ENCODE results near the gene ANO5.

Gene ANO5

DNA sequence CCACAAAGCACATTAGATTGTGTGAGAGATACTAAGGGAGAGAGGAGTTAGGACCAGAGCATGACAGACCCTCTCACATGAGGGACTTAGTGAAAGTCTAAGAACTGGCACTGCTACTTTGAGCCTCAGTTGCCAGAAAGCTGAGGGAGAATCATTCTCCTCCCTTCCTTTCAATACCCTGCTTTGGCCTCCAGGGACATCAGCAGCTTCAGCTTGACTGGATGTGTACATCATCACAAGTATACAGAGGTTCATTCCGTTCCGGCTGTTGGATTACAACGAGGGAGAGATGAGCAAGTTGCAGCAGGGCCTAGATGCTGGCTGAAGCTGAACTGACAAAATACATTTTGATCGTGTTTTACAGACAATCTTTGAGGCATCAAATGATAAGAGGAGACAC lies 15.7 kb upstream of the ANO5 start:
- H3F3A ChIP-seq (ENCODE audit: control insufficient read depth, insufficient read depth) = no peaks in the 10 kb centered on the region
- no peaks in the 10 kb centered on the region for H4K20me1 ChIP-seq (ENCODE audit: control insufficient read depth, insufficient read depth, low read depth, low read length)
- no peak overlapping the region for H3K27ac ChIP-seq (ENCODE audit: low read depth, low read length)
- no peaks in the 10 kb centered on the region for H3K9me2 ChIP-seq (replicated peaks; ENCODE audit: control insufficient read depth, low read length)
- H3K4me2 ChIP-seq (ENCODE audit: low read length) = no peak overlapping the region
- no peaks in the 10 kb centered on the region for H3K9me3 ChIP-seq (ENCODE audit: control insufficient read depth, insufficient read depth, low read length)
- H3K27me3 ChIP-seq (ENCODE audit: control insufficient read depth, low read length) = no peaks in the 10 kb centered on the region
- no peaks in the 10 kb centered on the region for H3K36me3 ChIP-seq (ENCODE audit: control insufficient read depth, low read length)
- no peaks in the 10 kb centered on the region for H3K4me1 ChIP-seq (ENCODE audit: control insufficient read depth, low read length)
- no peak overlapping the region for H3K4me3 ChIP-seq (ENCODE audit: low read length)
- no peaks in the 10 kb centered on the region for H3K79me2 ChIP-seq (ENCODE audit: control insufficient read depth, low read length)
- TF ChIP-seq, protein P1, sequence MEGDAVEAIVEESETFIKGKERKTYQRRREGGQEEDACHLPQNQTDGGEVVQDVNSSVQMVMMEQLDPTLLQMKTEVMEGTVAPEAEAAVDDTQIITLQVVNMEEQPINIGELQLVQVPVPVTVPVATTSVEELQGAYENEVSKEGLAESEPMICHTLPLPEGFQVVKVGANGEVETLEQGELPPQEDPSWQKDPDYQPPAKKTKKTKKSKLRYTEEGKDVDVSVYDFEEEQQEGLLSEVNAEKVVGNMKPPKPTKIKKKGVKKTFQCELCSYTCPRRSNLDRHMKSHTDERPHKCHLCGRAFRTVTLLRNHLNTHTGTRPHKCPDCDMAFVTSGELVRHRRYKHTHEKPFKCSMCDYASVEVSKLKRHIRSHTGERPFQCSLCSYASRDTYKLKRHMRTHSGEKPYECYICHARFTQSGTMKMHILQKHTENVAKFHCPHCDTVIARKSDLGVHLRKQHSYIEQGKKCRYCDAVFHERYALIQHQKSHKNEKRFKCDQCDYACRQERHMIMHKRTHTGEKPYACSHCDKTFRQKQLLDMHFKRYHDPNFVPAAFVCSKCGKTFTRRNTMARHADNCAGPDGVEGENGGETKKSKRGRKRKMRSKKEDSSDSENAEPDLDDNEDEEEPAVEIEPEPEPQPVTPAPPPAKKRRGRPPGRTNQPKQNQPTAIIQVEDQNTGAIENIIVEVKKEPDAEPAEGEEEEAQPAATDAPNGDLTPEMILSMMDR (IDR thresholded peaks at IDR 0.05; ENCODE audit: low read depth, low read length, poor library complexity, severe bottlenecking) = no peak
- TF ChIP-seq EZH2phosphoT487 (IDR thresholded peaks at IDR 0.05; ENCODE audit: borderline replicate concordance, low read length) = no peak

DNA sequence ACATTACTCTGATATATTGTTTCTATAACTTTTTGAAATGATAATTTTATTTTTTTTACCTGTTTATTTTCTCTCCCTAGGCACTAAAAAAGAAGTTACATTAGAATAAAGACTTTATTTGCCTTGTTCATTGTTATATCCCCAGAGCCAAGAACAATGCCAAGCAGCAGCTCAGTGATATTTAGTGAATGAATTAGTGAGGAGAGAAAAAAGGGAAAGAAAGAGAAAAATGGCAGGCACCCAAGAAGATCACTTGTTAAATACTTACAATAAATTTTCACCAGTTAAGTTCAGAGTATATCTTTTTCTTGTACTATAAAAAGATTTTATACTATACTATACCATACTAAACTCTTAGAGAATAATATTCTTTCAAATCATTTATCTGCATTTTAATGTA lies 13.3 kb upstream of the ANO5 start:
- no peak overlapping the region for H3K4me2 ChIP-seq (ENCODE audit: low read length)
- H3K9me3 ChIP-seq (ENCODE audit: control insufficient read depth, insufficient read depth, low read length) = no peaks in the 10 kb centered on the region
- no peak overlapping the region for H3K27ac ChIP-seq (ENCODE audit: low read depth, low read length)
- H3K9me2 ChIP-seq (replicated peaks; ENCODE audit: control insufficient read depth, low read length) = no peaks in the 10 kb centered on the region
- no peaks in the 10 kb centered on the region for H4K20me1 ChIP-seq (ENCODE audit: control insufficient read depth, insufficient read depth, low read depth, low read length)
- H3K79me2 ChIP-seq (ENCODE audit: control insufficient read depth, low read length) = no peaks in the 10 kb centered on the region
- TF ChIP-seq, protein P1 (IDR thresholded peaks at IDR 0.05; ENCODE audit: low read depth, low read length, poor library complexity, severe bottlenecking) = no peak
- no peak for TF ChIP-seq EZH2phosphoT487 (IDR thresholded peaks at IDR 0.05; ENCODE audit: borderline replicate concordance, low read length)
- no peaks in the 10 kb centered on the region for H3K4me1 ChIP-seq (ENCODE audit: control insufficient read depth, low read length)
- H3K36me3 ChIP-seq (ENCODE audit: control insufficient read depth, low read length) = no peaks in the 10 kb centered on the region
- H3K4me3 ChIP-seq (ENCODE audit: low read length) = no peak overlapping the region
- H3F3A ChIP-seq (ENCODE audit: control insufficient read depth, insufficient read depth) = no peaks in the 10 kb centered on the region
- H3K27me3 ChIP-seq (ENCODE audit: control insufficient read depth, low read length) = no peaks in the 10 kb centered on the region

- Histone ChIP-seq H3K36me3 (ENCODE audit: control insufficient read depth, low read length) (no peaks in the 10 kb centered on the region), H3K27me3 (ENCODE audit: control insufficient read depth, low read length) (no peaks in the 10 kb centered on the region), H3K79me2 (ENCODE audit: control insufficient read depth, low read length) (no peaks in the 10 kb centered on the region), H3F3A (ENCODE audit: control insufficient read depth, insufficient read depth) (no peaks in the 10 kb centered on the region), H3K4me2 (ENCODE audit: low read length) (no peak overlapping the region), H3K4me3 (ENCODE audit: low read length) (no peak overlapping the region), H4K20me1 (ENCODE audit: control insufficient read depth, insufficient read depth, low read depth, low read length) (no peaks in the 10 kb centered on the region), H3K27ac (ENCODE audit: low read depth, low read length) (no peak overlapping the region), H3K9me2 (replicated peaks; ENCODE audit: control insufficient read depth, low read length) (no peaks in the 10 kb centered on the region), H3K9me3 (ENCODE audit: control insufficient read depth, insufficient read depth, low read length) (no peaks in the 10 kb centered on the region), H3K4me1 (ENCODE audit: control insufficient read depth, low read length) (no peaks in the 10 kb centered on the region)
- TF ChIP-seq EZH2phosphoT487 (IDR thresholded peaks at IDR 0.05; ENCODE audit: borderline replicate concordance, low read length) = no peak
These were observed 12.8 kb upstream of the ANO5 start for GRCh38 chr11:22180131-22180530.

DNA sequence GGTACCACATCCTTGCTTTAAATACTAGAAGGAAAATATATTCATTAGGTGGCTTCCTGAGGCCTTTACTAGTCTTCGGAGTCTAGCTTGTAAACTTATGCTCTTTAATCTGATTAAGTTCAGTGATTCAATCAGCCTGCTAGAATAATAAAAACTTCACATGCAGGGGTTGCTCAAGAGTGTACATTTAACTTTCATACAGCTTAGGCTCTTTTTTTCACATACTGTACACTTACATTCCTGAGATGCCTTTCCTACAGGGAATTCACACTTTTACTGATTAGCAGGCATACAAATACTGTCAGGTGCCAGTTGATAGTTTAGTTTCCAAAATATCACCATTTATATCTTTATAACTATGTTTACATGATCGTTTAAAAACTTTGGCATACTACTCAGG lies 3.2 kb upstream of the ANO5 start:
- TF ChIP-seq, protein P1 (IDR thresholded peaks at IDR 0.05; ENCODE audit: low read depth, low read length, poor library complexity, severe bottlenecking) = no peak
- TF ChIP-seq EZH2phosphoT487 (IDR thresholded peaks at IDR 0.05; ENCODE audit: borderline replicate concordance, low read length) = no peak
- no peaks in the 10 kb centered on the region for H3K27me3 ChIP-seq (ENCODE audit: control insufficient read depth, low read length)
- H3K79me2 ChIP-seq (ENCODE audit: control insufficient read depth, low read length) = no peaks in the 10 kb centered on the region
- no peak overlapping the region for H3K4me3 ChIP-seq (ENCODE audit: low read length)
- H3K4me2 ChIP-seq (ENCODE audit: low read length) = no peak overlapping the region
- no peaks in the 10 kb centered on the region for H3K4me1 ChIP-seq (ENCODE audit: control insufficient read depth, low read length)
- H3K9me2 ChIP-seq (replicated peaks; ENCODE audit: control insufficient read depth, low read length) = no peaks in the 10 kb centered on the region
- H3F3A ChIP-seq (ENCODE audit: control insufficient read depth, insufficient read depth) = no peaks in the 10 kb centered on the region
- H4K20me1 ChIP-seq (ENCODE audit: control insufficient read depth, insufficient read depth, low read depth, low read length) = no peaks in the 10 kb centered on the region
- no peaks in the 10 kb centered on the region for H3K36me3 ChIP-seq (ENCODE audit: control insufficient read depth, low read length)
- H3K9me3 ChIP-seq (ENCODE audit: control insufficient read depth, insufficient read depth, low read length) = no peaks in the 10 kb centered on the region
- H3K27ac ChIP-seq (ENCODE audit: low read depth, low read length) = no peak overlapping the region

All from DOHH2 (cell line).